ENCODE measurements around the gene SORBS2. TPM values are rescaled to one million over a fixed set of nuclear protein-coding genes. Genes with fewer than 3 reads are reported as not detected.

SORBS2 gene
- total RNA-seq, 2 donors from 2014 or later = 28.0 to 77.4 TPM

DNA sequence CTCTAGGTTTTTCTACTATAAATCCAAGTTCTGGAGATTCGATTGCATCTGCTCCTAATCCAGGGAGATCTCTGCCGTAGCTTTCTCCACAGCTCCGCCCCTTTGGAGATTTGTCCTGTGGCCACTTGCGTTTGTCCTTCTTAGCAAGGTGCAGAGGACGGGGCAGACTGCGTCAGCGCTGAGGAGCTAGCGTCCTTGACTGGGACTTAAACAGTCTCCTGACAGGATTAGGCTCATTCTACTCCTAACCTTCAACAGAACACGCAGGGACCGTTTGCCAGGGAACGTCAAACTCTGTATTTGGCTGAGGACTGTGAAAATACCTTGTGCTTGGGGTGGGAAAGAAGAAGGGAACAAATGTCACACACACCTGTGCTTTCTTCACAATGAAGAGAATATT, 38.6 kb downstream of the SORBS2 start:
- peaks cover 4% of the 10 kb centered on the region for H3K4me1 ChIP-seq
- no peak for DNase-seq
- no peaks in the 10 kb centered on the region for H3K9me3 ChIP-seq
- no peaks in the 10 kb centered on the region for H3K27me3 ChIP-seq
- intact Hi-C loops (cut with DNase I) = no loop called here
- H3K36me3 ChIP-seq = no peaks in the 10 kb centered on the region
- peak overlapping the region; percentile 8 for H3K4me3 ChIP-seq
- no peak overlapping the region for H3K27ac ChIP-seq
- peak overlapping the region in 1 of 2 donors; percentile 49 for H3K9ac ChIP-seq (ENCODE audit: low read depth in 2 of 2, low read length in 2 of 2)
- TF ChIP-seq, protein P1, sequence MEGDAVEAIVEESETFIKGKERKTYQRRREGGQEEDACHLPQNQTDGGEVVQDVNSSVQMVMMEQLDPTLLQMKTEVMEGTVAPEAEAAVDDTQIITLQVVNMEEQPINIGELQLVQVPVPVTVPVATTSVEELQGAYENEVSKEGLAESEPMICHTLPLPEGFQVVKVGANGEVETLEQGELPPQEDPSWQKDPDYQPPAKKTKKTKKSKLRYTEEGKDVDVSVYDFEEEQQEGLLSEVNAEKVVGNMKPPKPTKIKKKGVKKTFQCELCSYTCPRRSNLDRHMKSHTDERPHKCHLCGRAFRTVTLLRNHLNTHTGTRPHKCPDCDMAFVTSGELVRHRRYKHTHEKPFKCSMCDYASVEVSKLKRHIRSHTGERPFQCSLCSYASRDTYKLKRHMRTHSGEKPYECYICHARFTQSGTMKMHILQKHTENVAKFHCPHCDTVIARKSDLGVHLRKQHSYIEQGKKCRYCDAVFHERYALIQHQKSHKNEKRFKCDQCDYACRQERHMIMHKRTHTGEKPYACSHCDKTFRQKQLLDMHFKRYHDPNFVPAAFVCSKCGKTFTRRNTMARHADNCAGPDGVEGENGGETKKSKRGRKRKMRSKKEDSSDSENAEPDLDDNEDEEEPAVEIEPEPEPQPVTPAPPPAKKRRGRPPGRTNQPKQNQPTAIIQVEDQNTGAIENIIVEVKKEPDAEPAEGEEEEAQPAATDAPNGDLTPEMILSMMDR (IDR thresholded peaks at IDR 0.05) = no peak

DNA sequence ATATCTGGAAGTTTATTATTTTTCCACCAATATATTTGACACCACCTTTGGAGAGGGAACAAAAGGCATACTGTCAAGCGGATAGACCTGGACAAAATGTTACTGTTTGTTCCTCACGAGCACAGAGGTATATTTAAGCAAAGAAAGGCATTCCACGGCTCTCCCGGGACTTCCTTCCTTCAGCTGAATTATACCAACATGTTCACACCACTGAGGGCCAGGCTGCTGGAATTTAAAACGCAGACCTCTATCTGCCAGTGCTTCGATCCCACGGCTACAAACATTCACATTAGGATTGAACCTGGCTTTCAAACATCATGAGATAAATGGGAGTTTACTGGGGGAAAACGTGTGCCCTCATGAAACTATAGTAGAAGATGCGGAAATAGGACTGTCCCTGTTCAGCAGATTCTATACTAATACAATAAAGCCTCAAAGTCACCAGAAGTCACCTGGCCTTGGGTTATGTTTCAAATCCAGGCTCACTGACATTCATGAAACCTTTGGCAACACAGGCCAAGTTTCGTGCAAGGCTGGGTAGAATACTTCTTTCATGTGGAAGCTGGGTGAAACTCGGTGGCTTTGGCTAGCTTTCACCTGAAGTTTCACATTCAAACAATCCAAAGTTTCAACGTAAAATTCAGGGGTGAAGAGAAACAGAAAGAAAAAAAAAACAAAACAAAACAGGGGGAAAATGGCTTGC, 39.5 kb downstream of the SORBS2 start:
- Histone ChIP-seq H3K27me3 (no peaks in the 10 kb centered on the region), H3K27ac (no peak overlapping the region), H3K4me3 (no peak overlapping the region), H3K36me3 (no peaks in the 10 kb centered on the region), H3K9me3 (no peaks in the 10 kb centered on the region), H3K4me1 (peaks cover 4% of the 10 kb centered on the region), H3K9ac (ENCODE audit: low read depth in 2 of 2, low read length in 2 of 2) (no peak overlapping the region)
- TF ChIP-seq, protein P1 (IDR thresholded peaks at IDR 0.05) = no peak
- intact Hi-C loops (cut with DNase I) = no loop called here
- DNase-seq = no peak

DNA sequence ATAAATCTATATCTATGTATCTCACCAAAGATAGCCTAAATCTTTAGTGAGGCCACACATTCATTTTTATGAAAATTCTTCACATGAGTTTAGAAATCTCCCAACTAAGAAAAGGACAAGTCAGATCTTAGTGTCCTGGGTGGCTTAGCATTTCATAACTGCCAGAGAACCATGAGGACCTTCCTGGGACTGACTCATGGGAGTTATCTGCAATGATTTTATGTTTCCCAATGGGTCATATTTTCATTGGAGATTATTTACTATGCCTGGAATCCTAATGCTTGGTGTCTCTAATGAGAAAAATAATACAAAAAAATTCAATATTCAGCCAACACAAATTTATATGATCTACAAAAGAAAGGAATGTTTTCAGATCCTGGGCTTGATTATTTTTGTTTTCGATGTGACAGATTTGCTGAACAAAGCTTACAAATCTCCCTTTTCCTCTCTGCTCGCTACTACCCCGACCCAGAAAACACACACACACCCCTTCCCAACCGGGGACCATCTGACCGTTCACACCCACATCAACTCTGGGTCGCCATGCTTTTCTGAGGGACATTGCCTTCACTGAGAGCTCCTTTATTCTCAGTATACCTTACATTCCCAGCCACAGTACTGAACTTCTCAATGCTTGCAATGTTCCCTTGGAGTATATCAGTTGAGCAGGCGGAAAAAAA, 40.1 kb downstream of the SORBS2 start:
- Histone ChIP-seq H3K9ac (ENCODE audit: low read depth in 2 of 2, low read length in 2 of 2) (no peak overlapping the region), H3K27me3 (no peaks in the 10 kb centered on the region), H3K36me3 (no peaks in the 10 kb centered on the region), H3K4me1 (peaks cover 4% of the 10 kb centered on the region), H3K9me3 (no peaks in the 10 kb centered on the region), H3K27ac (no peak overlapping the region), H3K4me3 (no peak overlapping the region)
- no peak for DNase-seq
- TF ChIP-seq, protein P1 (IDR thresholded peaks at IDR 0.05) = no peak
- intact Hi-C loops (cut with DNase I) = no loop called here

DNA sequence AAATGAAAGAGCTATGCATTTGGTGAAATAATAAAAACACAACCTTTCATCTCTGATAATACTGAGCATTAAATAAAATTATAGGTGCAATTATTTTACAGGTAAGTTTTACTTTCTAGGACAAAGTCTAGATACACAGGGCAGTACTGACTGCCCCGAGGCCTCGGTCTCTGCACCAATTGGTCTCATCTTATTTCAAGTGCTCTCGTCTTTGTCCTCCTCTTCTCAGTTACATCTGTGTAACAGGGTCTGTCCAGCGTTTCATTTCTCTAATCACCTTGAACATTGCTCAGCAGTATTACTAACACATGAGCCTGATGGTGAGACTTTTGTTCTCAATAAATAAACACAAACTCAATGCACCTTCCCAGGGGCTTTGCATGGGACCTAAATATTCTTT, 44.5 kb downstream of the SORBS2 start:
- intact Hi-C loops (cut with DNase I) = no loop called here
- DNase-seq = no peak
- Histone ChIP-seq H3K9ac (ENCODE audit: low read depth in 2 of 2, low read length in 2 of 2) (no peak overlapping the region), H3K4me1 (no peaks in the 10 kb centered on the region), H3K27ac (no peak overlapping the region), H3K27me3 (no peaks in the 10 kb centered on the region), H3K36me3 (no peaks in the 10 kb centered on the region), H3K4me3 (no peak overlapping the region), H3K9me3 (no peaks in the 10 kb centered on the region)
- TF ChIP-seq, protein P1 (IDR thresholded peaks at IDR 0.05) = no peak

DNA sequence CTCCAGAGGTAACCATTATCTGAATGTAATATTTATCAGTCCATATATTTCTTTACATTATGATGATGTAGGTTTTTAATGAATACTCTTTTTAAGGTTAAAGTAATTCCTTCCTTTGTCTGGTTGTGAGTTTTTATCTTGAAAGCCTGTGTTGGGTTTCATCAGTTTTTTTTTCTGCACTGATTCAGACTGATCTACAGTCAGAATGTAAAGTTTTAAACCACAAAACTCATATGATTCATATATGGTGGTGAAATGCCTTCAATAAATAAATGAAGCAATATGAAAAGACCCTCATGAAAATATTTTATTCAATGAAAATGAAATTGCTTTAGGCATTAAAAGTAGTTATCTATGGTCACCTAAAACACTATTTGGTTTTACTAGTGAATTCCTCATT, 47.1 kb downstream of the SORBS2 start:
- Histone ChIP-seq H3K36me3 (no peaks in the 10 kb centered on the region), H3K9me3 (no peaks in the 10 kb centered on the region), H3K27ac (no peak overlapping the region), H3K4me3 (no peak overlapping the region), H3K27me3 (no peaks in the 10 kb centered on the region), H3K9ac (ENCODE audit: low read depth in 2 of 2, low read length in 2 of 2) (no peak overlapping the region), H3K4me1 (no peaks in the 10 kb centered on the region)
- intact Hi-C loops (cut with DNase I) = no loop called here
- DNase-seq = no peak
- TF ChIP-seq, protein P1 (IDR thresholded peaks at IDR 0.05) = no peak
